OCI-LY1 (cell line): ENCODE results near the gene NOSTRIN.
"Not testable (repeated sequence)": the region's sequence is repeated elsewhere in the genome, so short reads cannot be mapped to it uniquely, and the experiment has no call there.

ENCODE experiments used
- CTCF ChIP-seq: fragments of 200-600 bp; sonication (generic), shearing (Covaris generic); IDR thresholded peaks from 2 replicates; pipeline ENCODE4 v1.5.1; 2017; ENCODE audit warnings: mild to moderate bottlenecking, antibody characterized with exemption, low read length, moderate library complexity, mixed read lengths
- EZH2 ChIP-seq: fragments of 200-600 bp; sonication (generic), shearing (Covaris generic); IDR thresholded peaks from 2 replicates; pipeline ENCODE4 v1.8.0; 2017; ENCODE audit warnings: borderline replicate concordance, mixed run types, mild to moderate bottlenecking, antibody characterized with exemption, low read length, moderate library complexity, mixed read lengths

GRCh38 chr2:168867164-168867563 is 64.7 kb downstream of the NOSTRIN start:
- not testable (repeated sequence) for TF ChIP-seq CTCF, EZH2
